HCT116 (cell line): ENCODE measurements around the gene PTPRA. TPM values are rescaled to one million over a fixed set of nuclear protein-coding genes. Genes with fewer than 3 reads are reported as not detected.

ENCODE experiments used
- ATAC-seq: fragments of 200-7000 bp; cut with Tn5 transposase; 2 replicates; pipeline ENCODE4 v1.9.1; 2020; ENCODE audit warnings: mild to moderate bottlenecking, moderate library complexity
- BruUV-seq: library from RNA; stranded (reverse); fragments of 400-500 nt; replicated peaks from 2 replicates; lab custom pipeline; 2021; lab: Mats Ljungman, UMichigan
- CTCF ChIA-PET: fragments of 300-600 bp; sonication (Branson Sonifier 250); formaldehyde crosslinking; loops from one replicate; lab custom pipeline; 2021; ENCODE audit warnings: antibody characterized with exemption; lab: Charles Lee
- POLR2A ChIA-PET: fragments of 300-600, 350-600 bp; sonication (Branson Sonifier 250); formaldehyde crosslinking; loops from one replicate; lab custom pipeline; 2021; ENCODE audit warnings: antibody characterized with exemption; lab: Charles Lee
- RAD21 ChIA-PET, 2 experiments: fragments of 300-600 bp; sonication (Branson Sonifier 250); formaldehyde crosslinking; loops; one replicate each; lab custom pipeline; 2023; ENCODE audit warnings: low total read pairs in 2 of 2; ENCODE audit not compliant: uncharacterized antibody in 2 of 2, unreplicated experiment in 2 of 2, low non-redundant PET in 1 of 2; lab: Charles Lee
- DNase-seq: peaks from one replicate; pipeline ENCODE4 v3.0.0-alpha.2; 2010; ENCODE audit warnings: low read depth, low spot score
- H2AFZ ChIP-seq: fragments of 200-600 bp; shearing (Covaris generic), sonication (generic); 2 replicates; pipeline ENCODE4 v1.6.1; 2017; ENCODE audit warnings: low read depth, mixed run types, mixed read lengths, antibody characterized with exemption, low read length; ENCODE audit not compliant: poor library complexity, severe bottlenecking
- H3K27ac ChIP-seq: 2 replicates; pipeline ENCODE4 v1.5.1; 2012; ENCODE audit warnings: low read depth, low read length
- H3K27me3 ChIP-seq: fragments of 200-600 bp; sonication (generic); 2 replicates; pipeline ENCODE4 v1.6.1; 2016; ENCODE audit warnings: mixed run types, low read length, mixed read lengths; ENCODE audit not compliant: insufficient read depth
- H3K36me3 ChIP-seq, 2 experiments: fragments of 200-500 bp in 1 of 2; fragments of 200-600 bp in 1 of 2; sonication (Bioruptor generic) in 1 of 2; sonication (generic) in 1 of 2; 2 replicates each; pipeline versions ENCODE4 v1.5.1 to v1.6.1; 2014 to 2016; ENCODE audit warnings: low read length in 2 of 2, inconsistent platforms in 1 of 2, mixed read lengths in 1 of 2, mixed run types in 1 of 2; ENCODE audit not compliant: insufficient read depth in 2 of 2, control insufficient read depth in 1 of 2
- H3K4me1 ChIP-seq, 2 experiments: fragments of 200-600 bp in 1 of 2; sonication (generic) in 1 of 2; 2 replicates each; pipeline versions ENCODE4 v1.5.1 to v1.6.1; 2012 to 2017; ENCODE audit warnings: low read length in 2 of 2, inconsistent platforms in 1 of 2, mild to moderate bottlenecking in 1 of 2, mixed read lengths in 1 of 2, mixed run types in 1 of 2, moderate library complexity in 1 of 2; ENCODE audit not compliant: insufficient read depth in 2 of 2, control insufficient read depth in 1 of 2
- H3K4me2 ChIP-seq: fragments of 200-600 bp; sonication (generic); 2 replicates; pipeline ENCODE4 v1.6.1; 2017; ENCODE audit warnings: mixed run types, low read length, mixed read lengths
- H3K4me3 ChIP-seq, 2 experiments: fragments of 200-600 bp in 1 of 2; sonication (generic) in 1 of 2; replicated peaks in 1 of 2; 2 replicates each; pipeline ENCODE4 v1.5.1; 2011 to 2016; ENCODE audit warnings: low read length in 2 of 2, control low read depth in 1 of 2, low read depth in 1 of 2, mild to moderate bottlenecking in 1 of 2, mixed read lengths in 1 of 2, mixed run types in 1 of 2
- H3K79me2 ChIP-seq: fragments of 200-600 bp; sonication (generic); 2 replicates; pipeline ENCODE4 v1.6.1; 2017; ENCODE audit warnings: mild to moderate bottlenecking, mixed run types, low read length, moderate library complexity, mixed read lengths; ENCODE audit not compliant: insufficient read depth
- H3K9ac ChIP-seq: fragments of 200-600 bp; sonication (generic); 2 replicates; pipeline ENCODE4 v1.6.1; 2016; ENCODE audit warnings: low read length, mixed read lengths
- H3K9me2 ChIP-seq: fragments of 200-600 bp; sonication (generic), shearing (Covaris generic); 2 replicates; pipeline ENCODE4 v1.6.1; 2017; ENCODE audit warnings: mixed run types, mild to moderate bottlenecking, moderate library complexity; ENCODE audit not compliant: insufficient read depth
- H3K9me3 ChIP-seq, 2 experiments: fragments of 200-500 bp in 1 of 2; fragments of 200-600 bp in 1 of 2; sonication (Bioruptor generic) in 1 of 2; sonication (generic) in 1 of 2; 2 replicates each; pipeline ENCODE4 v1.6.1; 2014 to 2017; ENCODE audit warnings: low read length in 2 of 2, mixed read lengths in 2 of 2, inconsistent platforms in 1 of 2, low read depth in 1 of 2, mild to moderate bottlenecking in 1 of 2, mixed run types in 1 of 2, moderate library complexity in 1 of 2; ENCODE audit not compliant: control insufficient read depth in 1 of 2, insufficient read depth in 1 of 2
- H4K20me1 ChIP-seq: fragments of 200-600 bp; sonication (generic), shearing (Covaris generic); 2 replicates; pipeline ENCODE4 v1.6.1; 2017; ENCODE audit warnings: mixed run types, mild to moderate bottlenecking, moderate library complexity; ENCODE audit not compliant: insufficient read depth
- CBX3 ChIP-seq: IDR thresholded peaks from 2 replicates; pipeline ENCODE4 v1.6.1; 2012; ENCODE audit warnings: low read depth
- CEBPB ChIP-seq: IDR thresholded peaks from 2 replicates; pipeline ENCODE4 v1.6.1; 2012; ENCODE audit warnings: low read depth
- EGR1 ChIP-seq: IDR thresholded peaks from 2 replicates; pipeline ENCODE4 v1.6.1; 2012; ENCODE audit warnings: low read depth
- EZH2 ChIP-seq: fragments of 200-600 bp; sonication (generic); IDR thresholded peaks from 2 replicates; pipeline ENCODE4 v1.6.1; 2017; ENCODE audit warnings: antibody characterized with exemption, mixed run types
- EZH2phosphoT487 ChIP-seq: fragments of 200-600 bp; IDR thresholded peaks from 2 replicates; pipeline ENCODE4 v1.6.1; 2018; ENCODE audit warnings: antibody characterized with exemption, borderline replicate concordance
- JUND ChIP-seq: IDR thresholded peaks from 2 replicates; pipeline ENCODE4 v1.6.1; 2012
- POLR2A ChIP-seq: IDR thresholded peaks from 2 replicates; pipeline ENCODE4 v1.7.0; 2011; ENCODE audit warnings: borderline replicate concordance; ENCODE audit not compliant: insufficient read depth, insufficient read length; ENCODE audit errors: extremely low read depth
- POLR2AphosphoS5 ChIP-seq: IDR thresholded peaks from 2 replicates; pipeline ENCODE4 v1.6.1; 2011; ENCODE audit warnings: mild to moderate bottlenecking, low read depth, low read length, moderate library complexity
- RAD21 ChIP-seq: IDR thresholded peaks from 2 replicates; pipeline ENCODE4 v1.6.1; 2012; ENCODE audit warnings: low read depth, mild to moderate bottlenecking
- SIN3A ChIP-seq: IDR thresholded peaks from 2 replicates; pipeline ENCODE4 v1.6.1; 2012; ENCODE audit warnings: low read depth
- SP1 ChIP-seq: IDR thresholded peaks from 2 replicates; pipeline ENCODE4 v1.6.1; 2012; ENCODE audit warnings: low read depth
- SRF ChIP-seq: IDR thresholded peaks from 2 replicates; pipeline ENCODE4 v1.6.1; 2012; ENCODE audit warnings: low read depth
- TCF7L2 ChIP-seq: IDR thresholded peaks from 2 replicates; pipeline ENCODE4 v1.7.0; 2011; ENCODE audit warnings: borderline replicate concordance, inconsistent platforms; ENCODE audit not compliant: insufficient read depth, insufficient read length; ENCODE audit errors: extremely low read depth
- ZFX ChIP-seq: fragments of 450-650 bp; IDR thresholded peaks from 2 replicates; pipeline ENCODE4 v1.6.1; 2017
- ZNF274 ChIP-seq: fragments of 200-500 bp; sonication (Bioruptor generic); IDR thresholded peaks from 2 replicates; pipeline ENCODE4 v1.6.1; 2014; ENCODE audit warnings: mild to moderate bottlenecking, low read depth, low read length, inconsistent platforms
- intact Hi-C: fragments of 100-400 bp; cut with micrococcal nuclease; formaldehyde crosslinking; loops from 2 replicates; pipeline ENCODE4 v1.10.0; 2022
- total RNA-seq: library from RNA; stranded (reverse); gene quantifications from one replicate; pipeline ENCODE4 v1.2.1, GENCODE V29; 2021; ENCODE audit not compliant: unreplicated experiment
- TF ChIP-seq, protein P1 (sequence below): IDR thresholded peaks from 2 replicates; pipeline ENCODE4 v1.6.1; 2012
- TF ChIP-seq, protein P2 (sequence below): IDR thresholded peaks from 2 replicates; pipeline ENCODE4 v1.6.1; 2012
- TF ChIP-seq, protein P3 (sequence below): IDR thresholded peaks from 2 replicates; pipeline ENCODE4 v1.6.1; 2012; ENCODE audit warnings: low read depth

PTPRA gene
- total RNA-seq, 1 experiment from 2014 or later = 44.6 TPM

DNA sequence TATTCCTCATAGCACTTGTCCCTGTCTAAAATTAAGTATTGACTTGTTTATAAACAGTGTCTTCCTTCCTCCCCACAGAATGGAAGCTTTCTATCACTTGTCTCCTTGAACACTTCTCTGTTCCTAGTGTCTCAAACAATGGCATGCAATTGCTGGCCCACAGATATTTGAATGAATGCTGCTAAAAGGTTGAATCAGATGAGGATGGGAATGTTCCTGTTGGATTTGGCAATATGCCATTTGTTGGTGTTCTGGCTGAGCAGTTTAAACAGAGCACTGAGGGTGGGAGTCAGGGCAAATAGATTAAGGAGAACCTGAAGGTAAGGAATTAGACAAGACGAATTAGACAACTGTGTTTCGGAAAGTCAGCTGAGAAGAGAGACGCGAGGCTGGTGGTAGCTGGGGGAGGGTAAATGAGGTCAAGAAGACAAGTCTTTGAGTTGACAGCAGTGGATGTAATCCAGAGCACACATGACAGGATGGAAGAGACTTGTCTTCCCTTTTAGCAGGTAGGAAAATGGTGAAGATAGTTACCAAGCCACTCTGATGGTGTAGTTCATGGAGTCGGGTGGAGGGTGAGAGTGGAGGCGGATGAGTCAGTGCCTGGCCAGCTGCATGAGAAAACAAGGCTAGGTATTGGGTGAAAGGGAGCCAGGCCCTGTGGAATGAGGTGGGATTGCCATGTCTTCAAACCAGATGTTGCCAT is 111.8 kb downstream of the PTPRA start:
- CTCF ChIA-PET = no interaction called here
- no peaks in the 10 kb centered on the region for H3K9me3 ChIP-seq
- H3K79me2 ChIP-seq = peaks cover 3% of the 10 kb centered on the region; the same call in 1 of the 2 replicates
- H3K4me3 ChIP-seq = no peak overlapping the region
- intact Hi-C loops = no loop called here
- POLR2A ChIA-PET = no interaction called here
- TF ChIP-seq SP1 (no peak), EGR1 (peak; percentile 70)
- TF ChIP-seq, protein P1, sequence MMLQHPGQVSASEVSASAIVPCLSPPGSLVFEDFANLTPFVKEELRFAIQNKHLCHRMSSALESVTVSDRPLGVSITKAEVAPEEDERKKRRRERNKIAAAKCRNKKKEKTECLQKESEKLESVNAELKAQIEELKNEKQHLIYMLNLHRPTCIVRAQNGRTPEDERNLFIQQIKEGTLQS = no peak
- TF ChIP-seq, all 23 proteins: peak for 1
- H3K27me3 ChIP-seq = no peaks in the 10 kb centered on the region
- H4K20me1 ChIP-seq = no peaks in the 10 kb centered on the region
- ATAC-seq (peak; percentile 67; the same call in 1 of the 2 replicates), DNase-seq (no peak)
- H2AFZ ChIP-seq = no peak overlapping the region
- H3K4me2 ChIP-seq = peak overlapping the region; percentile 56
- H3K9ac ChIP-seq = no peak overlapping the region
- H3K27ac ChIP-seq = no peak overlapping the region
- peaks cover 8 to 18% of the 10 kb centered on the region in 2 experiments; a peak in 3 of 4 replicates for H3K4me1 ChIP-seq
- peaks cover 7 to 8% of the 10 kb centered on the region in 2 experiments; a peak in 3 of 4 replicates for H3K36me3 ChIP-seq
- RAD21 ChIA-PET = no interaction called here
- no peaks in the 10 kb centered on the region for H3K9me2 ChIP-seq
- no TSS peak for BruUV-seq

DNA sequence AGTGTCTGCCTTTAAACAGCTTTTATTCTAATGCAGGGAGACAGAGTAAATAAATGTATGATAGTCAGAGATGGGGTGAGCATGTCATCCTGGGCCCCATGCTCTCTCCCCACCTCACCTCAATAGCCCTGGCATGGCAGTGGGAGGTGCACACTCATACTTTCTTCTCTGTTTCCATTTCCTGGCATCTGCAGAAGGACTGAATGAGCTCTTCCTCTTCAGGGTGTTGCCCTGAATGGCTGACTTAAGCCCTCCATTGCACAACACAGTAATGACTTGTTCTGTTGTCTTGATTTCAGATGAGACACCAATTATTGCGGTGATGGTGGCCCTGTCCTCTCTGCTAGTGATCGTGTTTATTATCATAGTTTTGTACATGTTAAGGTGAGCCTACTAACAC is 113.2 kb downstream of the PTPRA start:
- H4K20me1 ChIP-seq = no peaks in the 10 kb centered on the region
- H3K27ac ChIP-seq = no peak overlapping the region
- CTCF ChIA-PET = no interaction called here
- TF ChIP-seq POLR2A (no peak), POLR2AphosphoS5 (no peak), EZH2phosphoT487 (no peak), EZH2 (no peak), CEBPB (no peak), CBX3 (no peak), SIN3A (no peak), TCF7L2 (no peak), SRF (no peak), SP1 (no peak), RAD21 (no peak), ZNF274 (no peak), ZFX (no peak), JUND (no peak)
- TF ChIP-seq, protein P1 = no peak
- TF ChIP-seq, protein P2, sequence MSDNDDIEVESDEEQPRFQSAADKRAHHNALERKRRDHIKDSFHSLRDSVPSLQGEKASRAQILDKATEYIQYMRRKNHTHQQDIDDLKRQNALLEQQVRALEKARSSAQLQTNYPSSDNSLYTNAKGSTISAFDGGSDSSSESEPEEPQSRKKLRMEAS = no peak
- TF ChIP-seq, protein P3, sequence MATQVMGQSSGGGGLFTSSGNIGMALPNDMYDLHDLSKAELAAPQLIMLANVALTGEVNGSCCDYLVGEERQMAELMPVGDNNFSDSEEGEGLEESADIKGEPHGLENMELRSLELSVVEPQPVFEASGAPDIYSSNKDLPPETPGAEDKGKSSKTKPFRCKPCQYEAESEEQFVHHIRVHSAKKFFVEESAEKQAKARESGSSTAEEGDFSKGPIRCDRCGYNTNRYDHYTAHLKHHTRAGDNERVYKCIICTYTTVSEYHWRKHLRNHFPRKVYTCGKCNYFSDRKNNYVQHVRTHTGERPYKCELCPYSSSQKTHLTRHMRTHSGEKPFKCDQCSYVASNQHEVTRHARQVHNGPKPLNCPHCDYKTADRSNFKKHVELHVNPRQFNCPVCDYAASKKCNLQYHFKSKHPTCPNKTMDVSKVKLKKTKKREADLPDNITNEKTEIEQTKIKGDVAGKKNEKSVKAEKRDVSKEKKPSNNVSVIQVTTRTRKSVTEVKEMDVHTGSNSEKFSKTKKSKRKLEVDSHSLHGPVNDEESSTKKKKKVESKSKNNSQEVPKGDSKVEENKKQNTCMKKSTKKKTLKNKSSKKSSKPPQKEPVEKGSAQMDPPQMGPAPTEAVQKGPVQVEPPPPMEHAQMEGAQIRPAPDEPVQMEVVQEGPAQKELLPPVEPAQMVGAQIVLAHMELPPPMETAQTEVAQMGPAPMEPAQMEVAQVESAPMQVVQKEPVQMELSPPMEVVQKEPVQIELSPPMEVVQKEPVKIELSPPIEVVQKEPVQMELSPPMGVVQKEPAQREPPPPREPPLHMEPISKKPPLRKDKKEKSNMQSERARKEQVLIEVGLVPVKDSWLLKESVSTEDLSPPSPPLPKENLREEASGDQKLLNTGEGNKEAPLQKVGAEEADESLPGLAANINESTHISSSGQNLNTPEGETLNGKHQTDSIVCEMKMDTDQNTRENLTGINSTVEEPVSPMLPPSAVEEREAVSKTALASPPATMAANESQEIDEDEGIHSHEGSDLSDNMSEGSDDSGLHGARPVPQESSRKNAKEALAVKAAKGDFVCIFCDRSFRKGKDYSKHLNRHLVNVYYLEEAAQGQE = no peak

More for the DNA sequence above, 113.2 kb downstream of the PTPRA start:
- no peaks in the 10 kb centered on the region for H3K27me3 ChIP-seq
- DNase-seq = no peak
- no peaks in the 10 kb centered on the region for H3K9me2 ChIP-seq
- H2AFZ ChIP-seq = no peak overlapping the region
- H3K9me3 ChIP-seq = no peaks in the 10 kb centered on the region
- POLR2A ChIA-PET = no interaction called here
- BruUV-seq = no TSS peak
- no peak overlapping the region for H3K9ac ChIP-seq
- peaks cover 11 to 12% of the 10 kb centered on the region in 2 experiments; a peak in 3 of 4 replicates for H3K36me3 ChIP-seq
- intact Hi-C loops = no loop called here
- RAD21 ChIA-PET = no interaction called here
- H3K79me2 ChIP-seq = peaks cover 3% of the 10 kb centered on the region; the same call in 1 of the 2 replicates
- H3K4me3 ChIP-seq = no peak overlapping the region
- no peak overlapping the region for H3K4me2 ChIP-seq
- H3K4me1 ChIP-seq = peaks cover 8 to 18% of the 10 kb centered on the region in 2 experiments; a peak in 3 of 4 replicates
- no peak for ATAC-seq
